Neural cell (in vitro differentiated cells): Measurements from ENCODE around the gene SMAD7. TPM values are rescaled to one million over a fixed set of nuclear protein-coding genes. Genes with fewer than 3 reads are reported as not detected.

Experiments
- H2AFZ ChIP-seq: fragments of 200-600, 300-800 bp; sonication (generic), shearing (Covaris generic); 2 replicates; pipeline ENCODE4 v1.6.0; 2014; ENCODE audit warnings: low read depth, mild to moderate bottlenecking, antibody characterized with exemption, low read length, moderate library complexity
- H3F3A ChIP-seq: fragments of 200-600 bp; shearing (Covaris generic); 2 replicates; pipeline ENCODE4 v1.6.1; 2016; ENCODE audit warnings: mild to moderate bottlenecking, moderate library complexity, mixed read lengths, antibody characterized with exemption, low read length; ENCODE audit not compliant: insufficient read depth, poor library complexity, severe bottlenecking
- H3K27ac ChIP-seq: fragments of 200-600, 300-800 bp; sonication (generic), shearing (Covaris generic); 2 replicates; pipeline ENCODE4 v1.5.1; 2014; ENCODE audit warnings: mild to moderate bottlenecking, low read length, moderate library complexity
- H3K27me3 ChIP-seq: fragments of 300-800, 200-600 bp; sonication (generic), shearing (Covaris generic); 2 replicates; pipeline ENCODE4 v1.6.0; 2014; ENCODE audit warnings: mild to moderate bottlenecking, low read depth, low read length, moderate library complexity; ENCODE audit not compliant: insufficient read depth
- H3K36me3 ChIP-seq: fragments of 300-800, 200-600 bp; sonication (generic), shearing (Covaris generic); 2 replicates; pipeline ENCODE4 v1.5.1; 2014; ENCODE audit warnings: mild to moderate bottlenecking, antibody characterized with exemption, low read length, moderate library complexity; ENCODE audit not compliant: insufficient read depth
- H3K4me2 ChIP-seq: fragments of 300-800, 200-600 bp; sonication (generic), shearing (Covaris generic); 2 replicates; pipeline ENCODE4 v1.6.0; 2014; ENCODE audit warnings: mild to moderate bottlenecking, low read length
- H3K4me3 ChIP-seq: fragments of 300-800, 200-600 bp; sonication (generic), shearing (Covaris generic); 2 replicates; pipeline ENCODE4 v1.5.1; 2014; ENCODE audit warnings: mild to moderate bottlenecking, low read length, moderate library complexity
- H3K79me2 ChIP-seq: fragments of 200-600 bp; shearing (Covaris generic); replicated peaks from 2 replicates; pipeline ENCODE4 v1.6.0; 2014; ENCODE audit warnings: mild to moderate bottlenecking, low read length, moderate library complexity; ENCODE audit not compliant: insufficient read depth
- H3K9ac ChIP-seq: fragments of 300-800, 200-600 bp; sonication (generic), shearing (Covaris generic); 2 replicates; pipeline ENCODE4 v1.6.1; 2016; ENCODE audit warnings: mild to moderate bottlenecking, low read length, mixed read lengths
- H3K9me2 ChIP-seq: fragments of 200-600 bp; shearing (Covaris generic); 2 replicates; pipeline ENCODE4 v1.6.1; 2016; ENCODE audit warnings: mild to moderate bottlenecking, low read length, mixed read lengths; ENCODE audit not compliant: insufficient read depth
- H3K9me3 ChIP-seq: fragments of 200-600, 300-800 bp; sonication (generic), shearing (Covaris generic); 2 replicates; pipeline ENCODE4 v1.6.1; 2016; ENCODE audit warnings: mild to moderate bottlenecking, mixed run types, low read length, moderate library complexity, mixed read lengths
- H4K20me1 ChIP-seq: fragments of 200-600 bp; shearing (Covaris generic); 2 replicates; pipeline ENCODE4 v1.6.1; 2016; ENCODE audit warnings: mild to moderate bottlenecking, mixed run types; ENCODE audit not compliant: insufficient read depth
- EP300 ChIP-seq: fragments of 450-650 bp; conservative IDR thresholded peaks from 2 replicates; pipeline ENCODE4 v1.6.1; 2014; ENCODE audit warnings: antibody characterized with exemption, mild to moderate bottlenecking, moderate library complexity; ENCODE audit not compliant: poor library complexity, severe bottlenecking
- EZH2 ChIP-seq: fragments of 200-600, 300-800 bp; shearing (Covaris generic), sonication (generic); IDR thresholded peaks from 2 replicates; pipeline ENCODE4 v1.6.1; 2014; ENCODE audit warnings: antibody characterized with exemption, low read length, borderline replicate concordance, mild to moderate bottlenecking; ENCODE audit not compliant: insufficient read depth, poor library complexity, severe bottlenecking
- MXI1 ChIP-seq: fragments of 450-650 bp; conservative IDR thresholded peaks from 2 replicates; pipeline ENCODE4 v1.6.1; 2014; ENCODE audit warnings: antibody characterized with exemption, mild to moderate bottlenecking; ENCODE audit not compliant: poor library complexity, severe bottlenecking
- POLR2AphosphoS5 ChIP-seq: IDR thresholded peaks from 2 replicates; pipeline ENCODE4 v1.6.1; 2012
- RAD21 ChIP-seq: fragments of 450-650 bp; conservative IDR thresholded peaks from 2 replicates; pipeline ENCODE4 v1.6.1; 2014; ENCODE audit warnings: antibody characterized with exemption, mild to moderate bottlenecking, moderate library complexity
- SMC3 ChIP-seq: fragments of 450-650 bp; conservative IDR thresholded peaks from 2 replicates; pipeline ENCODE4 v1.6.1; 2014; ENCODE audit warnings: antibody characterized with exemption, mild to moderate bottlenecking, moderate library complexity; ENCODE audit not compliant: poor library complexity
- TAF1 ChIP-seq: IDR thresholded peaks from 2 replicates; pipeline ENCODE4 v1.6.1; 2012; ENCODE audit warnings: low read depth
- polyA plus RNA-seq: library from polyadenylated mRNA; depleted of rRNA; stranded (reverse); fragments of >200 nt; gene quantifications from 2 replicates; pipeline ENCODE4 v1.2.3, GENCODE V29; 2014
- TF ChIP-seq, protein P1 (sequence below): fragments of 450-650 bp; IDR thresholded peaks from 2 replicates; pipeline ENCODE4 v1.5.1; 2014; ENCODE audit warnings: antibody characterized with exemption, mild to moderate bottlenecking, moderate library complexity; ENCODE audit not compliant: poor library complexity, severe bottlenecking
- TF ChIP-seq, protein P2 (sequence below): IDR thresholded peaks from 2 replicates; pipeline ENCODE4 v1.6.1; 2012; ENCODE audit warnings: borderline replicate concordance

SMAD7 gene
- polyA plus RNA-seq, 1 donor from 2014 or later = 3.8 TPM

DNA sequence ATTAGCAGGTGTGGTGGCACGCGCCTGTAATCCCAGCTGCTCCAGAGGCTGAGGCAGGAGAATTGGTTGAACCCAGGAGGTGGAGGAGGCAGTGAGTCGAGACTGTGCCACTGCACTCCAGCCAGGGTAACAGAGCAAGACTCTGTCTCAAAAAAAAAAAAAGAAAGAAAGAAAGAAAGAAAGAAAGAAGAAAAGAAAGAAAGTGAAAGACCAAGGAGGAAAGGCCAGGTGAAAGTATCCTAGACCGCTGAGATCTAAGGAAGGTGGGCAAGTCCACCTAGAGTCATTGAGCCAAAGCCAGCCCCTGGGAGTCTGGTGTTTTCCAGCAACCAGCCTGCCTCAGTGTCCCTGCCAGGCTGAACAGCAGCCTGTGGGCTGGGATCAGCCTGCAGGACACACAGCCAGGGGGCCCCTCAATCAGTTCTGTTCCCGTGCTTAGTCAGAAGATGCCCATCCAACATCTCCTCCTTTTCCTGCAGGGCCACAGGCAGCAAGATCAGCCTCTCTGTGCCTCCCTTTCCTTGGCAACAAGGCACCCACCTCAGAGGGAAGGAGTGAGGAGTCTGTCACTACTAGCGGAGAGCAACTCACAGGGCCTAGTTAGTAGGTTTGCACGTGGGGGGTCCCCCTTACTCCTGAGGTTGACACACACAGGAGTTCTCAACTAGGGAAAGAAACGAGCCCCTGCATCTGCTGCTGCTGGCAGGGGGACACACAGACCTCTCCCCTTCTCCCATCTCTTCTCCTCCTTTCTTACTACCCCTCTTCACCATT is 64.1 kb downstream of the SMAD7 start:
- H3K9ac ChIP-seq = no peak overlapping the region
- no peaks in the 10 kb centered on the region for H3K36me3 ChIP-seq
- H4K20me1 ChIP-seq = no peaks in the 10 kb centered on the region
- no peaks in the 10 kb centered on the region for H3F3A ChIP-seq
- H3K4me3 ChIP-seq = no peak overlapping the region
- no peaks in the 10 kb centered on the region for H3K79me2 ChIP-seq
- no peak overlapping the region for H2AFZ ChIP-seq
- no peak overlapping the region for H3K27ac ChIP-seq
- H3K27me3 ChIP-seq = no peaks in the 10 kb centered on the region
- TF ChIP-seq MXI1 (no peak), POLR2AphosphoS5 (no peak), RAD21 (no peak), SMC3 (no peak), EZH2 (no peak), TAF1 (no peak), EP300 (no peak)
- TF ChIP-seq, protein P1, sequence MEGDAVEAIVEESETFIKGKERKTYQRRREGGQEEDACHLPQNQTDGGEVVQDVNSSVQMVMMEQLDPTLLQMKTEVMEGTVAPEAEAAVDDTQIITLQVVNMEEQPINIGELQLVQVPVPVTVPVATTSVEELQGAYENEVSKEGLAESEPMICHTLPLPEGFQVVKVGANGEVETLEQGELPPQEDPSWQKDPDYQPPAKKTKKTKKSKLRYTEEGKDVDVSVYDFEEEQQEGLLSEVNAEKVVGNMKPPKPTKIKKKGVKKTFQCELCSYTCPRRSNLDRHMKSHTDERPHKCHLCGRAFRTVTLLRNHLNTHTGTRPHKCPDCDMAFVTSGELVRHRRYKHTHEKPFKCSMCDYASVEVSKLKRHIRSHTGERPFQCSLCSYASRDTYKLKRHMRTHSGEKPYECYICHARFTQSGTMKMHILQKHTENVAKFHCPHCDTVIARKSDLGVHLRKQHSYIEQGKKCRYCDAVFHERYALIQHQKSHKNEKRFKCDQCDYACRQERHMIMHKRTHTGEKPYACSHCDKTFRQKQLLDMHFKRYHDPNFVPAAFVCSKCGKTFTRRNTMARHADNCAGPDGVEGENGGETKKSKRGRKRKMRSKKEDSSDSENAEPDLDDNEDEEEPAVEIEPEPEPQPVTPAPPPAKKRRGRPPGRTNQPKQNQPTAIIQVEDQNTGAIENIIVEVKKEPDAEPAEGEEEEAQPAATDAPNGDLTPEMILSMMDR = no peak
- TF ChIP-seq, protein P2, sequence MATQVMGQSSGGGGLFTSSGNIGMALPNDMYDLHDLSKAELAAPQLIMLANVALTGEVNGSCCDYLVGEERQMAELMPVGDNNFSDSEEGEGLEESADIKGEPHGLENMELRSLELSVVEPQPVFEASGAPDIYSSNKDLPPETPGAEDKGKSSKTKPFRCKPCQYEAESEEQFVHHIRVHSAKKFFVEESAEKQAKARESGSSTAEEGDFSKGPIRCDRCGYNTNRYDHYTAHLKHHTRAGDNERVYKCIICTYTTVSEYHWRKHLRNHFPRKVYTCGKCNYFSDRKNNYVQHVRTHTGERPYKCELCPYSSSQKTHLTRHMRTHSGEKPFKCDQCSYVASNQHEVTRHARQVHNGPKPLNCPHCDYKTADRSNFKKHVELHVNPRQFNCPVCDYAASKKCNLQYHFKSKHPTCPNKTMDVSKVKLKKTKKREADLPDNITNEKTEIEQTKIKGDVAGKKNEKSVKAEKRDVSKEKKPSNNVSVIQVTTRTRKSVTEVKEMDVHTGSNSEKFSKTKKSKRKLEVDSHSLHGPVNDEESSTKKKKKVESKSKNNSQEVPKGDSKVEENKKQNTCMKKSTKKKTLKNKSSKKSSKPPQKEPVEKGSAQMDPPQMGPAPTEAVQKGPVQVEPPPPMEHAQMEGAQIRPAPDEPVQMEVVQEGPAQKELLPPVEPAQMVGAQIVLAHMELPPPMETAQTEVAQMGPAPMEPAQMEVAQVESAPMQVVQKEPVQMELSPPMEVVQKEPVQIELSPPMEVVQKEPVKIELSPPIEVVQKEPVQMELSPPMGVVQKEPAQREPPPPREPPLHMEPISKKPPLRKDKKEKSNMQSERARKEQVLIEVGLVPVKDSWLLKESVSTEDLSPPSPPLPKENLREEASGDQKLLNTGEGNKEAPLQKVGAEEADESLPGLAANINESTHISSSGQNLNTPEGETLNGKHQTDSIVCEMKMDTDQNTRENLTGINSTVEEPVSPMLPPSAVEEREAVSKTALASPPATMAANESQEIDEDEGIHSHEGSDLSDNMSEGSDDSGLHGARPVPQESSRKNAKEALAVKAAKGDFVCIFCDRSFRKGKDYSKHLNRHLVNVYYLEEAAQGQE = no peak
- no peak overlapping the region for H3K4me2 ChIP-seq
- no peaks in the 10 kb centered on the region for H3K9me2 ChIP-seq
- no peaks in the 10 kb centered on the region for H3K9me3 ChIP-seq

DNA sequence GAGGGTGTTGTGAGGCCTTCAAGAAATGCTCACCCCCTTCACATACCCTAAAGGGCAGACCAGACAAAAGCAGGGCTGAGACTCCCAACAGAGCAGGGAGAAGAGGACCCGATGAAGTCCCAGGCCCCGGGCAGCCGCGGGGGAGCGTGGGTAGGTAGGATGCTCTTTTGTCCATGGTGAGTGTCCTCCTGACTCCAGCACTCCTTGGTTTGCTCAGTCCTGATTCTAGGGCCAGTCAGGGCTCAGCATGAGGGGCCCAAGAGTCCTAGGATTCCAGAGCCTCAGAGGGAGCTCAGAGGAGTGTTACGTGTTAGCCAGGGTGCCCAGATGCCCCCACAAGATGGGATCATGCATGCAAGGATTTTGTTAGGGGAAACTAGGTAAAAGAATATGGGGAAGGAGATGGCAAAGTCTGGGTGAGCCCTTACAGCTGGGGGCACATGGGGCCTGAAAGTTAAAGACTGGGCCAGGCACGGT is 64.8 kb downstream of the SMAD7 start:
- no peak overlapping the region for H3K27ac ChIP-seq
- no peaks in the 10 kb centered on the region for H3K79me2 ChIP-seq
- no peaks in the 10 kb centered on the region for H3F3A ChIP-seq
- no peaks in the 10 kb centered on the region for H3K36me3 ChIP-seq
- H3K9me2 ChIP-seq = no peaks in the 10 kb centered on the region
- H2AFZ ChIP-seq = no peak overlapping the region
- TF ChIP-seq MXI1 (no peak), POLR2AphosphoS5 (no peak), EZH2 (no peak), TAF1 (no peak)
- no peaks in the 10 kb centered on the region for H4K20me1 ChIP-seq
- H3K27me3 ChIP-seq = no peaks in the 10 kb centered on the region
- no peak overlapping the region for H3K4me3 ChIP-seq
- H3K4me2 ChIP-seq = no peak overlapping the region
- no peaks in the 10 kb centered on the region for H3K9me3 ChIP-seq
- H3K9ac ChIP-seq = no peak overlapping the region
